Endothelial cell of umbilical vein (primary cell): Measurements from ENCODE around the gene GCNA.

Source experiments
- CTCF ChIP-seq, 2 donors: IDR thresholded peaks; 1 replicate in 1 of 2; 2 replicates in 1 of 2; pipeline ENCODE4 v1.5.1; 2011; ENCODE audit warnings: low read length in 2 of 2, mild to moderate bottlenecking in 2 of 2, moderate library complexity in 2 of 2, control low read depth in 1 of 2, inconsistent platforms in 1 of 2, low read depth in 1 of 2; ENCODE audit not compliant: insufficient read depth in 1 of 2; ENCODE audit errors: extremely low read depth in 1 of 2
- EZH2 ChIP-seq: IDR thresholded peaks from 2 replicates; pipeline ENCODE4 v1.6.1; 2012; ENCODE audit warnings: borderline replicate concordance, low read depth, mild to moderate bottlenecking, moderate library complexity, low read length, inconsistent platforms; ENCODE audit not compliant: severe bottlenecking
- FOS ChIP-seq: IDR thresholded peaks from 2 replicates; pipeline ENCODE4 v1.6.1; 2011; ENCODE audit warnings: mild to moderate bottlenecking, low read length, moderate library complexity, borderline replicate concordance; ENCODE audit not compliant: insufficient read depth
- GATA2 ChIP-seq: IDR thresholded peaks from 2 replicates; pipeline ENCODE4 v1.7.0; 2011; ENCODE audit warnings: low read depth, mild to moderate bottlenecking, moderate library complexity, mixed read lengths, low read length; ENCODE audit not compliant: insufficient read length, insufficient read depth
- JUN ChIP-seq: IDR thresholded peaks from 2 replicates; pipeline ENCODE4 v1.6.1; 2011; ENCODE audit warnings: borderline replicate concordance, low read depth; ENCODE audit not compliant: insufficient read length, insufficient read depth
- MAX ChIP-seq: IDR thresholded peaks from 2 replicates; pipeline ENCODE4 v1.6.1; 2011; ENCODE audit not compliant: insufficient read depth, insufficient read length
- MYC ChIP-seq: IDR thresholded peaks from one replicate; pipeline ENCODE4 v1.6.1; 2011; ENCODE audit warnings: mild to moderate bottlenecking, low read depth, low read length
- POLR2A ChIP-seq: IDR thresholded peaks from 2 replicates; pipeline ENCODE4 v1.6.1; 2012; ENCODE audit warnings: low read depth, mild to moderate bottlenecking, control low read depth, low read length
- POLR2AphosphoS5 ChIP-seq: IDR thresholded peaks from 2 replicates; pipeline ENCODE4 v1.6.1; 2012; ENCODE audit warnings: low read depth, mild to moderate bottlenecking, control low read depth, low read length, moderate library complexity; ENCODE audit not compliant: insufficient read depth

- no peak for TF ChIP-seq POLR2AphosphoS5
- no peak for TF ChIP-seq POLR2A
- no peak for TF ChIP-seq EZH2
- TF ChIP-seq CTCF (IDR thresholded peaks at IDR 0.05; ENCODE audit: extremely low read depth in 1 of 2, insufficient read depth in 1 of 2, low read depth in 1 of 2, low read length in 2 of 2), result no peak
- peak; percentile 6 for TF ChIP-seq JUN
- TF ChIP-seq MAX, result no peak
- peak; percentile 50 for TF ChIP-seq GATA2
- TF ChIP-seq MYC, result no peak
- no peak for TF ChIP-seq FOS
These were observed 46.0 kb upstream of the GCNA start for GRCh38 chrX:71532078-71532752.
